K562 (cell line): ENCODE measurements around the gene USP2. TPM values are rescaled to one million over a fixed set of nuclear protein-coding genes. Genes with fewer than 3 reads are reported as not detected.

Source experiments
- ATAC-seq: fragments of 200-7000 bp; cut with Tn5 transposase; 3 replicates; pipeline ENCODE4 v1.9.1; 2020; ENCODE audit warnings: moderate library complexity
- BruUV-seq: library from RNA; stranded (reverse); fragments of 400-500 nt; replicated peaks from 2 replicates; lab custom pipeline; 2021; lab: Mats Ljungman, UMichigan
- CTCF ChIA-PET: fragments of 300-600 bp; formaldehyde crosslinking; extraction: SDS; loops from one replicate; lab custom pipeline; 2021; ENCODE audit warnings: low intra/inter-chr PET ratio; lab: Yijun Ruan, JAX
- POLR2A ChIA-PET: fragments of 300-600, 350-650 bp; sonication (Branson Sonifier 250); formaldehyde crosslinking; extraction: SDS; loops from one replicate; lab custom pipeline; 2021; ENCODE audit warnings: antibody characterized with exemption, inconsistent platforms; lab: Yijun Ruan, JAX
- DNase-seq, 4 experiments: peaks; one replicate each; pipeline versions ENCODE4 v3.0.0 to v3.0.0-alpha.2; 2011 to 2018; ENCODE audit warnings: low spot score in 3 of 4, mixed read lengths in 3 of 4; ENCODE audit errors: extremely low read depth in 1 of 4
- FAIRE-seq: peaks from 2 replicates; lab custom pipeline; 2011; peaks lifted over from hg19 to GRCh38; lab: Jason Lieb, UNC
- H2AFZ ChIP-seq: 2 replicates; pipeline ENCODE4 v1.6.0; 2011; ENCODE audit warnings: low read depth, low read length, control low read depth, inconsistent platforms
- H3K27ac ChIP-seq: fragments of 200-600 bp; 3 replicates; pipeline ENCODE4 v1.8.0; 2011; ENCODE audit warnings: low read depth, mild to moderate bottlenecking, control low read depth, inconsistent platforms, low read length, moderate library complexity, mixed read lengths; ENCODE audit errors: extremely low read depth
- H3K27me3 ChIP-seq, 2 experiments: fragments of 300-600 bp in 1 of 2; 2 replicates in 1 of 2; 3 replicates in 1 of 2; pipeline versions ENCODE4 v1.6.0 to v1.8.0; 2011; ENCODE audit warnings: inconsistent platforms in 2 of 2, low read length in 2 of 2, mild to moderate bottlenecking in 1 of 2, mixed read lengths in 1 of 2, moderate library complexity in 1 of 2; ENCODE audit not compliant: control insufficient read depth in 2 of 2, insufficient read depth in 2 of 2
- H3K36me3 ChIP-seq: fragments of 300-600 bp; 3 replicates; pipeline ENCODE4 v1.8.0; 2011; ENCODE audit warnings: mild to moderate bottlenecking, low read length, inconsistent platforms; ENCODE audit not compliant: control insufficient read depth, insufficient read depth
- H3K4me1 ChIP-seq, 2 experiments: fragments of 200-600 bp in 1 of 2; replicated peaks in 1 of 2; 2 replicates in 1 of 2; 3 replicates in 1 of 2; pipeline versions ENCODE4 v1.5.1 to v1.8.0; 2011; ENCODE audit warnings: inconsistent platforms in 2 of 2, low read length in 2 of 2, mild to moderate bottlenecking in 1 of 2, mixed read lengths in 1 of 2, moderate library complexity in 1 of 2; ENCODE audit not compliant: control insufficient read depth in 2 of 2, insufficient read depth in 2 of 2
- H3K4me2 ChIP-seq: 2 replicates; pipeline ENCODE4 v1.6.1; 2011; ENCODE audit warnings: low read length, control low read depth, inconsistent platforms, mixed read lengths; ENCODE audit not compliant: insufficient read depth
- H3K4me3 ChIP-seq: fragments of 200-600 bp; sonication (generic), shearing (Covaris generic); 2 replicates; pipeline ENCODE4 v1.5.1; 2016; ENCODE audit warnings: control low read depth, inconsistent platforms
- H3K79me2 ChIP-seq: fragments of 200-600 bp; 3 replicates; pipeline ENCODE4 v1.8.0; 2011; ENCODE audit warnings: low read length, inconsistent platforms; ENCODE audit not compliant: control insufficient read depth, insufficient read depth
- H3K9ac ChIP-seq, 2 experiments: 2 replicates each; pipeline versions ENCODE4 v1.6.0 to v1.6.1; 2011; ENCODE audit warnings: low read depth in 2 of 2, low read length in 2 of 2, control low read depth in 1 of 2, inconsistent platforms in 1 of 2, mild to moderate bottlenecking in 1 of 2, mixed read lengths in 1 of 2; ENCODE audit not compliant: insufficient read depth in 1 of 2
- H3K9me1 ChIP-seq: one replicate; pipeline ENCODE4 v1.6.0; 2011; ENCODE audit warnings: inconsistent platforms, mild to moderate bottlenecking, low read length, moderate library complexity; ENCODE audit not compliant: control insufficient read depth, insufficient read depth
- H3K9me3 ChIP-seq: replicated peaks from 2 replicates; pipeline ENCODE4 v1.5.1; 2011; ENCODE audit warnings: low read depth, low read length, inconsistent platforms; ENCODE audit not compliant: control insufficient read depth, insufficient read depth
- H4K20me1 ChIP-seq: replicated peaks from 2 replicates; pipeline ENCODE4 v1.6.1; 2011; ENCODE audit warnings: low read length, inconsistent platforms, mixed read lengths; ENCODE audit not compliant: control insufficient read depth, insufficient read depth
- ARID2 ChIP-seq: fragments of 450-650 bp; IDR thresholded peaks from 2 replicates; pipeline ENCODE4 v1.6.1; 2017; ENCODE audit warnings: antibody characterized with exemption, mild to moderate bottlenecking
- CBX3 ChIP-seq, 2 experiments: IDR thresholded peaks; 1 replicate in 1 of 2; 2 replicates in 1 of 2; pipeline ENCODE4 v1.6.1; 2012; ENCODE audit warnings: inconsistent platforms in 2 of 2, low read length in 2 of 2, borderline replicate concordance in 1 of 2, control low read depth in 1 of 2
- FOXM1 ChIP-seq, 2 experiments: fragments of 450-650 bp in 1 of 2; sonication (generic) in 1 of 2; formaldehyde crosslinking in 1 of 2; IDR thresholded peaks; 2 replicates each; pipeline versions ENCODE4 v1.6.1 to v1.9.0; 2017 to 2022; ENCODE audit warnings: low read depth in 2 of 2, mild to moderate bottlenecking in 2 of 2, missing genetic modification reagents in 1 of 2, moderate library complexity in 1 of 2
- FUS ChIP-seq: fragments of 200-400 bp; formaldehyde crosslinking; optimal IDR thresholded peaks from 2 replicates; pipeline ENCODE3; 2017; ENCODE audit warnings: low read depth, low read length
- GATAD2A ChIP-seq: fragments of 450-650 bp; IDR thresholded peaks from 2 replicates; pipeline ENCODE4 v1.6.1; 2017
- MCM7 ChIP-seq, 2 experiments: fragments of 450-650 bp; IDR thresholded peaks; 2 replicates each; pipeline ENCODE4 v1.6.1; 2016 to 2018
- NFE2 ChIP-seq: IDR thresholded peaks from 2 replicates; pipeline ENCODE4 v1.6.1; 2014; ENCODE audit warnings: antibody characterized with exemption, low read depth
- PATZ1 ChIP-seq: fragments of 250-450 bp; sonication (Bioruptor Pico); IDR thresholded peaks from 2 replicates; pipeline ENCODE4 v1.5.0; 2020; ENCODE audit warnings: mild to moderate bottlenecking, borderline replicate concordance
- TRIM28 ChIP-seq: fragments of 450-650 bp; IDR thresholded peaks from 2 replicates; pipeline ENCODE4 v1.6.1; 2017
- ZEB2 ChIP-seq: fragments of 450-650 bp; IDR thresholded peaks from 2 replicates; pipeline ENCODE4 v1.6.1; 2016
- ZNF212 ChIP-seq: fragments of 450-650 bp; formaldehyde crosslinking; IDR thresholded peaks from 2 replicates; pipeline ENCODE4 v1.4.0; 2020; ENCODE audit warnings: mild to moderate bottlenecking
- ZNF311 ChIP-seq: fragments of 250-450 bp; sonication (Bioruptor Pico); IDR thresholded peaks from 2 replicates; pipeline ENCODE4 v1.4.0; 2020; ENCODE audit warnings: mild to moderate bottlenecking, moderate library complexity
- ZNF324 ChIP-seq: fragments of 250-450 bp; sonication (Bioruptor Pico); IDR thresholded peaks from 2 replicates; pipeline ENCODE4 v1.4.0; 2020; ENCODE audit warnings: mild to moderate bottlenecking
- ZNF445 ChIP-seq: fragments of 250-450 bp; sonication (Bioruptor Pico); IDR thresholded peaks from 2 replicates; pipeline ENCODE4 v1.4.0; 2020; ENCODE audit warnings: low read depth, mild to moderate bottlenecking, moderate library complexity
- in situ Hi-C: fragments of 300-500 bp; cut with MboI; formaldehyde crosslinking; loops from 4 replicates; pipeline ENCODE4 v1.15.0; 2018; ENCODE audit warnings: inconsistent platforms, mixed read lengths
- intact Hi-C: fragments of 100-400 bp; cut with micrococcal nuclease; formaldehyde crosslinking; loops from 2 replicates; pipeline ENCODE4 v1.14.2; 2022
- polyA plus RNA-seq, 8 experiments: library from polyadenylated mRNA; depleted of rRNA in 4 of 8; stranded (reverse) in 5 of 8; unstranded in 3 of 8; fragments of >200 nt; fragmentation: Nextera tagmentation in 2 of 8; fragmentation: Illumina TruSeq in 1 of 8; extraction: Ambion mirVana in 2 of 8; extraction: Trizol in 1 of 8; gene quantifications; 2 replicates each; pipeline versions ENCODE4 v1.2.1 to v1.2.3, GENCODE V29; 2011 to 2014; ENCODE audit warnings: inconsistent platforms in 1 of 8, missing spikeins in 1 of 8
- total RNA-seq, 7 experiments: library from RNA; depleted of rRNA in 6 of 7; stranded (reverse); fragments of >200 nt in 6 of 7; fragmentation: Illumina TruSeq in 2 of 7; extraction: Trizol in 2 of 7; gene quantifications; 2 replicates each; pipeline versions ENCODE4 v1.2.1 to v1.2.3, GENCODE V29; 2011 to 2021; ENCODE audit warnings: low replicate concordance in 1 of 7
- TF ChIP-seq, protein P1 (sequence below): IDR thresholded peaks from 2 replicates; pipeline ENCODE4 v1.6.1; 2012; ENCODE audit warnings: low read depth, low read length, improper control_type of control experiment, borderline replicate concordance
- TF ChIP-seq, protein P2 (sequence below): fragments of 450-650 bp; IDR thresholded peaks from 2 replicates; pipeline ENCODE4 v1.6.1; 2018; ENCODE audit warnings: mild to moderate bottlenecking, low read depth; ENCODE audit not compliant: partially characterized antibody

USP2 gene
- total and polyA plus RNA-seq, 9 of the 15 experiments (the other 6 are each of a cell fraction or from before 2014, with no cell fraction given), result 2.8 to 16.9 (median 3.9) TPM

DNA sequence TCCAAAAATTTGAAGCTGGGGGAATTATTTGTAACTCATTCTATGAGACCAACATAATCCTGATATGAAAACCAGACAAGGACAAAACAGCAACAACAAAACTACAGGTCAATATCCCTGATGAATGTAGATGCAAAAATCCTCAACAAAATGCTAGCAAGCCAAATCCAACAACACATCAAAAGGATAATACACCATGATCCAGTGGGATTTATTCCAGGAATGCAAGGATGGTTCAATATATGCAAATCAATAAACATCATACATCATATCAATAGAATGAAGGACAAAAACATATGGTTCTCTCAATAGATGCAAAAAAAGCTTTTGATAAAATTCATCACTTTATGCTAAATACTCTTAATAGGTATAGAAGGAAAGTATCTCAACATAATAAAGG lies 19.4 kb upstream of the USP2 start:
- Histone ChIP-seq H2AFZ (no peak overlapping the region), H3K4me1 (peaks cover 0 to 4% of the 10 kb centered on the region in 2 experiments; a peak in 1 of 5 replicates), H3K4me2 (no peak overlapping the region), H3K36me3 (no peaks in the 10 kb centered on the region), H3K79me2 (no peaks in the 10 kb centered on the region), H3K9me1 (no peaks in the 10 kb centered on the region), H3K4me3 (no peak overlapping the region), H3K9me3 (peaks cover 8% of the 10 kb centered on the region), H4K20me1 (no peaks in the 10 kb centered on the region), H3K27me3 (no peaks in the 10 kb centered on the region), H3K27ac (no peak overlapping the region), H3K9ac (no peak overlapping the region)
- in situ Hi-C loops (no loop called here), intact Hi-C loops (no loop called here)
- ChIA-PET CTCF (no interaction called here), POLR2A (interaction anchor here (1.0 to 1.2 kb wide), 2 partner anchors 9 to 21 kb away, joined by 3 read pairs; no protein-coding TSS in a partner anchor)
- FAIRE-seq (no peak), DNase-seq (no peak), ATAC-seq (no peak)
- no TSS peak for BruUV-seq
- no peak for TF ChIP-seq FUS
- TF ChIP-seq CBX3 (IDR thresholded peaks at IDR 0.05; ENCODE audit: borderline replicate concordance in 1 of 2, low read length in 2 of 2), result peak in 1 of 2 experiments; percentile 84; a peak in 2 of 3 replicates
- TF ChIP-seq, protein P1, sequence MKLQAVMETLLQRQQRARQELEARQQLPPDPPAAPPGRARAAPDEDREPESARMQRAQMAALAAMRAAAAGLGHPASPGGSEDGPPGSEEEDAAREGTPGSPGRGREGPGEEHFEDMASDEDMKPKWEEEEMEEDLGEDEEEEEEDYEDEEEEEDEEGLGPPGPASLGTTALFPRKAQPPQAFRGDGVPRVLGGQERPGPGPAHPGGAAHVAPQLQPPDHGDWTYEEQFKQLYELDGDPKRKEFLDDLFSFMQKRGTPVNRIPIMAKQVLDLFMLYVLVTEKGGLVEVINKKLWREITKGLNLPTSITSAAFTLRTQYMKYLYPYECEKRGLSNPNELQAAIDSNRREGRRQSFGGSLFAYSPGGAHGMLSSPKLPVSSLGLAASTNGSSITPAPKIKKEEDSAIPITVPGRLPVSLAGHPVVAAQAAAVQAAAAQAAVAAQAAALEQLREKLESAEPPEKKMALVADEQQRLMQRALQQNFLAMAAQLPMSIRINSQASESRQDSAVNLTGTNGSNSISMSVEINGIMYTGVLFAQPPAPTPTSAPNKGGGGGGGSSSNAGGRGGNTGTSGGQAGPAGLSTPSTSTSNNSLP, result 0 out of 2 replicates have a peak, but pooled peaks have one; percentile 13
- no peak for TF ChIP-seq ARID2
- no peak for TF ChIP-seq MCM7 (IDR thresholded peaks at IDR 0.05)
- peak; percentile 94 for TF ChIP-seq ZNF445 (CRISPR knock-in tag)
- TF ChIP-seq PATZ1 (CRISPR knock-in tag), result no peak
- no peak for TF ChIP-seq ZNF311 (CRISPR knock-in tag)
- TF ChIP-seq ZNF212 (CRISPR knock-in tag), result no peak
- 0 out of 2 replicates have a peak, but pooled peaks have one; percentile 28 for TF ChIP-seq ZEB2
- TF ChIP-seq, protein P2, sequence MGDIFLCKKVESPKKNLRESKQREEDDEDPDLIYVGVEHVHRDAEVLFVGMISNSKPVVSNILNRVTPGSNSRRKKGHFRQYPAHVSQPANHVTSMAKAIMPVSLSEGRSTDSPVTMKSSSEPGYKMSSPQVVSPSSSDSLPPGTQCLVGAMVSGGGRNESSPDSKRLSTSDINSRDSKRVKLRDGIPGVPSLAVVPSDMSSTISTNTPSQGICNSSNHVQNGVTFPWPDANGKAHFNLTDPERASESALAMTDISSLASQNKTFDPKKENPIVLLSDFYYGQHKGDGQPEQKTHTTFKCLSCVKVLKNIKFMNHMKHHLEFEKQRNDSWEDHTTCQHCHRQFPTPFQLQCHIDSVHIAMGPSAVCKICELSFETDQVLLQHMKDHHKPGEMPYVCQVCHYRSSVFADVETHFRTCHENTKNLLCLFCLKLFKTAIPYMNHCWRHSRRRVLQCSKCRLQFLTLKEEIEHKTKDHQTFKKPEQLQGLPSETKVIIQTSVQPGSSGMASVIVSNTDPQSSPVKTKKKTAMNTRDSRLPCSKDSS, result peak; percentile 62
- TF ChIP-seq NFE2, result no peak
- TF ChIP-seq FOXM1 (IDR thresholded peaks at IDR 0.05; ENCODE audit: low read depth), result no peak
- no peak for TF ChIP-seq FOXM1 (CRISPR knock-in tag; IDR thresholded peaks at IDR 0.05; ENCODE audit: low read depth)
- 0 out of 2 replicates have a peak, but pooled peaks have one; percentile 71 for TF ChIP-seq TRIM28
- TF ChIP-seq ZNF324 (CRISPR knock-in tag), result peak; percentile 97
- TF ChIP-seq GATAD2A, result no peak
